Muscle layer of duodenum (tissue), 2 donors: Measurements from ENCODE around the gene YTHDF2.
"Not testable (repeated sequence)": the region's sequence is repeated elsewhere in the genome, so short reads cannot be mapped to it uniquely, and the experiment has no call there.

Experiments
- H3K27ac ChIP-seq: one replicate; pipeline ENCODE4 v1.7.0; 2013; ENCODE audit warnings: mild to moderate bottlenecking, low read length
- H3K27me3 ChIP-seq: one replicate; pipeline ENCODE4 v1.7.0; 2013; ENCODE audit warnings: low read depth, mild to moderate bottlenecking, control low read depth, low read length
- H3K36me3 ChIP-seq, 2 donors: one replicate each; pipeline ENCODE4 v1.7.0; 2013; ENCODE audit warnings: low read length in 2 of 2, control low read depth in 1 of 2, mild to moderate bottlenecking in 1 of 2; ENCODE audit not compliant: insufficient read depth in 2 of 2, control insufficient read depth in 1 of 2
- H3K4me1 ChIP-seq, 2 donors: one replicate each; pipeline ENCODE4 v1.7.0; 2013; ENCODE audit warnings: low read length in 2 of 2, mild to moderate bottlenecking in 2 of 2, control low read depth in 1 of 2, moderate library complexity in 1 of 2; ENCODE audit not compliant: insufficient read depth in 2 of 2, control insufficient read depth in 1 of 2
- H3K4me3 ChIP-seq, 2 donors: one replicate each; pipeline ENCODE4 v1.7.0; 2013; ENCODE audit warnings: low read length in 2 of 2, low read depth in 1 of 2, mild to moderate bottlenecking in 1 of 2
- H3K9me3 ChIP-seq, 2 donors: one replicate each; pipeline ENCODE4 v1.7.0; 2013; ENCODE audit warnings: low read length in 2 of 2, control low read depth in 1 of 2, mild to moderate bottlenecking in 1 of 2; ENCODE audit not compliant: control insufficient read depth in 1 of 2
- donor health status: healthy.

Gene YTHDF2

GRCh38 chr1:28736450-28737306 lies at the start of gene YTHDF2:
YTHDF2 (plus strand) TSS chr1:28736940; CDS start chr1:28737121, 181 bp downstream.
- peak within 1 kb of the TSS; percentile 89 to 94 for H3K4me3 ChIP-seq
- peak within 1 kb of the TSS; percentile 94 for H3K27ac ChIP-seq
- peaks cover 16 to 24% of the 10 kb centered on the region in 2 donors for H3K36me3 ChIP-seq
- no peaks in the 10 kb centered on the region for H3K9me3 ChIP-seq
- no peaks in the 10 kb centered on the region for H3K27me3 ChIP-seq
- H3K4me1 ChIP-seq: peaks cover 11 to 34% of the 10 kb centered on the region in 2 donors

- H3K36me3 ChIP-seq: peaks cover 6 to 31% of the 10 kb centered on the region in 2 donors
- not testable (repeated sequence) for H3K4me1 ChIP-seq, H3K27ac ChIP-seq, H3K9me3 ChIP-seq, H3K27me3 ChIP-seq, H3K4me3 ChIP-seq
Measured at GRCh38 chr1:28691627-28692026, 45.1 kb upstream of the YTHDF2 start.

- H3K27ac ChIP-seq: no peak overlapping the region
- H3K4me3 ChIP-seq: no peak overlapping the region
- H3K4me1 ChIP-seq: no peaks in the 10 kb centered on the region
- H3K36me3 ChIP-seq: peaks cover 6 to 50% of the 10 kb centered on the region in 2 donors
- H3K9me3 ChIP-seq: no peaks in the 10 kb centered on the region
- no peaks in the 10 kb centered on the region for H3K27me3 ChIP-seq
Measured at GRCh38 chr1:28703629-28704028, 33.1 kb upstream of the YTHDF2 start.

GRCh38 chr1:28716336-28716735 lies 20.4 kb upstream of the YTHDF2 start:
- Histone ChIP-seq H3K36me3 (peaks cover 15 to 34% of the 10 kb centered on the region in 2 donors), H3K27me3 (no peaks in the 10 kb centered on the region), H3K4me1 (peaks cover 0 to 3% of the 10 kb centered on the region in 2 donors), H3K4me3 (no peak overlapping the region), H3K27ac (no peak overlapping the region), H3K9me3 (no peaks in the 10 kb centered on the region)

- Histone ChIP-seq H3K4me1 (peaks cover 0 to 3% of the 10 kb centered on the region in 2 donors), H3K27me3 (no peaks in the 10 kb centered on the region), H3K27ac (no peak overlapping the region), H3K4me3 (no peak overlapping the region), H3K36me3 (peaks cover 14 to 23% of the 10 kb centered on the region in 2 donors), H3K9me3 (no peaks in the 10 kb centered on the region)
Measured at GRCh38 chr1:28718166-28718565, 18.6 kb upstream of the YTHDF2 start.

GRCh38 chr1:28718586-28719331 lies 18.0 kb upstream of the YTHDF2 start:
- H3K4me3 ChIP-seq: no peak overlapping the region
- H3K27ac ChIP-seq: no peak overlapping the region
- H3K36me3 ChIP-seq: peaks cover 9 to 18% of the 10 kb centered on the region in 2 donors
- peaks cover 0 to 3% of the 10 kb centered on the region in 2 donors for H3K4me1 ChIP-seq
- no peaks in the 10 kb centered on the region for H3K9me3 ChIP-seq
- no peaks in the 10 kb centered on the region for H3K27me3 ChIP-seq

- Histone ChIP-seq H3K27me3 (no peaks in the 10 kb centered on the region), H3K27ac (no peak overlapping the region), H3K36me3 (peaks cover 8 to 13% of the 10 kb centered on the region in 2 donors), H3K9me3 (no peaks in the 10 kb centered on the region), H3K4me1 (peaks cover 0 to 3% of the 10 kb centered on the region in 2 donors), H3K4me3 (no peak overlapping the region)
Measured at GRCh38 chr1:28719332-28719619, 17.5 kb upstream of the YTHDF2 start.

GRCh38 chr1:28720376-28720775 lies 16.4 kb upstream of the YTHDF2 start:
- Histone ChIP-seq H3K36me3 (peaks cover 0 to 2% of the 10 kb centered on the region in 2 donors), H3K9me3 (no peaks in the 10 kb centered on the region), H3K4me3 (no peak overlapping the region), H3K27ac (no peak overlapping the region), H3K27me3 (no peaks in the 10 kb centered on the region), H3K4me1 (peaks cover 0 to 3% of the 10 kb centered on the region in 2 donors)

- not testable (repeated sequence) for H3K27ac ChIP-seq, H3K36me3 ChIP-seq, H3K27me3 ChIP-seq, H3K9me3 ChIP-seq, H3K4me3 ChIP-seq, H3K4me1 ChIP-seq
Measured at GRCh38 chr1:28721927-28722326, 14.8 kb upstream of the YTHDF2 start.

GRCh38 chr1:28725365-28725764 lies 11.4 kb upstream of the YTHDF2 start:
- not testable (repeated sequence) for H3K36me3 ChIP-seq, H3K9me3 ChIP-seq, H3K4me1 ChIP-seq, H3K27ac ChIP-seq, H3K4me3 ChIP-seq, H3K27me3 ChIP-seq

GRCh38 chr1:28735961-28736449 lies 735 bp upstream of the YTHDF2 start:
- Histone ChIP-seq H3K4me3 (peak overlapping the region; percentile 82 to 94), H3K27ac (peak overlapping the region; percentile 94), H3K27me3 (no peaks in the 10 kb centered on the region), H3K9me3 (no peaks in the 10 kb centered on the region), H3K36me3 (peaks cover 16 to 19% of the 10 kb centered on the region in 2 donors), H3K4me1 (peaks cover 11 to 27% of the 10 kb centered on the region in 2 donors)
